IgD-negative memory B cell (primary cell): ENCODE results near the gene PAGR1. TPM values are rescaled to one million over a fixed set of nuclear protein-coding genes. Genes with fewer than 3 reads are reported as not detected.
"Not testable (repeated sequence)": the region's sequence is repeated elsewhere in the genome, so short reads cannot be mapped to it uniquely, and the experiment has no call there.

Experiments
- H3K27ac Mint-ChIP-seq, 3 donors: one replicate each; pipeline ENCODE4 v1.8.0; 2020 to 2022; ENCODE audit warnings: mild to moderate bottlenecking in 3 of 3, mixed read lengths in 3 of 3, moderate library complexity in 1 of 3
- H3K27me3 Mint-ChIP-seq: one replicate; pipeline ENCODE4 v1.8.0; 2021; ENCODE audit warnings: mixed read lengths
- H3K36me3 Mint-ChIP-seq: one replicate; pipeline ENCODE4 v1.8.0; 2020; ENCODE audit warnings: mild to moderate bottlenecking, mixed read lengths
- H3K4me1 Mint-ChIP-seq, 3 donors: one replicate each; pipeline ENCODE4 v1.8.0; 2020 to 2022; ENCODE audit warnings: mixed read lengths in 3 of 3, mild to moderate bottlenecking in 1 of 3
- H3K4me3 Mint-ChIP-seq, 4 donors: one replicate each; pipeline ENCODE4 v1.8.0; 2020 to 2022; ENCODE audit warnings: mild to moderate bottlenecking in 4 of 4, mixed read lengths in 4 of 4, moderate library complexity in 3 of 4
- H3K9me3 Mint-ChIP-seq, 3 donors: one replicate each; pipeline ENCODE4 v1.8.0; 2020 to 2021; ENCODE audit warnings: mixed read lengths in 3 of 3, mild to moderate bottlenecking in 1 of 3
- polyA plus RNA-seq: library from polyadenylated mRNA; unstranded; fragments of 300-500 nt; fragmentation: Illumina TruSeq; gene quantifications from one replicate; pipeline ENCODE4 v1.2.3, GENCODE V29; 2021

Gene PAGR1
- polyA plus RNA-seq, 1 donor from 2014 or later, result 59.6 TPM

DNA sequence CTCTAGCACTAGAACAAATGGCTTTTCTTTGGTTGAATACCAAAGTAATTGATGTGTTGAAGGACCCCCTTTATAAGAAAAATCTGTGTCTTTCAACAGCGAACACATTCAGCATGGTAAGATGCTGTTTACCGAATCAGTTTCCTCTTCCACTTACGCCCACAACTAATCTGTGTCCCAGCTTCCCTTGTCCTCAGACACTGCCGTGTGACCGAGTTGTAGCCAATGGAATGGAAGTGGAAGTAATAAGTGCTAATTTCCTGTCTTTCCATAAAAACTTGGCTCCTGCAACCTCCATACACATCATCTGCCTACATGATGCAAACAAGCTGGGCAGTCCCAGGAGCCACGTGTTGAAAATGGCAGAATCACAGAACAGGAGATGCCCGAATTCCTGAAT is 36.7 kb downstream of the PAGR1 start:
- Mint-ChIP-seq H3K4me3 (no peak overlapping the region), H3K27ac (no peak overlapping the region), H3K9me3 (no peaks in the 10 kb centered on the region), H3K36me3 (peaks cover 4% of the 10 kb centered on the region), H3K27me3 (no peaks in the 10 kb centered on the region), H3K4me1 (no peaks in the 10 kb centered on the region)

DNA sequence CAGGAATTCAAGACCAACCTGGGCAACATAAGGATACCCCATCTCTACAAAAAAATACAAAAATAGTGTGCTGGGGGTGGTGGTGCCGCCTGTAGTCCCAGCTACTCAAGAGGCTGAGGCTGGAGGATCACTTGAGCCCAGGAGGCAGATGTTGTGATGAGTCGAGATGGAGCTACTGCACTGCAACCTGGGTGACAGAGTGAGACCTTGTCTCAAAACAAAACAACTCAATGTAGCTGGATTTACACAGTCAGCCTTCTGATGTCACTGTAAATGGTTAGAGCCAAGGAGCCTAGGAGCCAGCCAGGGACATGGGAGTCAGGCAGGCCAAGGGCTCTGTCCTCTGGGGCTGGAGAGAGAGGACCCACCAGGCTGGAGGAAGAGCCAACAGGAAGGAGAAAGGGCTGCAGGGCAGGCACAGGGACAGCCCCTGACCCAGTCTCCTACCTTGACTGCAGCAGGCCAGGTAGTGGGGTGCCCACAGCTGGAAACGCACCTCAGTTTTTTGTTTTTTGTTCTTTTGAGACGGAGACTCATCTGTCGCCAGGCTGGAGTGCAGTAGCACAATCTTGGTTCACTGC is 38.7 kb downstream of the PAGR1 start:
- peaks cover 0 to 3% (median 0%) of the 10 kb centered on the region in 3 donors for H3K4me1 Mint-ChIP-seq
- no peaks in the 10 kb centered on the region for H3K9me3 Mint-ChIP-seq
- H3K27ac Mint-ChIP-seq, result no peak overlapping the region
- H3K4me3 Mint-ChIP-seq, result peak overlapping the region in 1 of 4 donors; percentile 70
- peaks cover 7% of the 10 kb centered on the region for H3K36me3 Mint-ChIP-seq
- H3K27me3 Mint-ChIP-seq, result no peaks in the 10 kb centered on the region

DNA sequence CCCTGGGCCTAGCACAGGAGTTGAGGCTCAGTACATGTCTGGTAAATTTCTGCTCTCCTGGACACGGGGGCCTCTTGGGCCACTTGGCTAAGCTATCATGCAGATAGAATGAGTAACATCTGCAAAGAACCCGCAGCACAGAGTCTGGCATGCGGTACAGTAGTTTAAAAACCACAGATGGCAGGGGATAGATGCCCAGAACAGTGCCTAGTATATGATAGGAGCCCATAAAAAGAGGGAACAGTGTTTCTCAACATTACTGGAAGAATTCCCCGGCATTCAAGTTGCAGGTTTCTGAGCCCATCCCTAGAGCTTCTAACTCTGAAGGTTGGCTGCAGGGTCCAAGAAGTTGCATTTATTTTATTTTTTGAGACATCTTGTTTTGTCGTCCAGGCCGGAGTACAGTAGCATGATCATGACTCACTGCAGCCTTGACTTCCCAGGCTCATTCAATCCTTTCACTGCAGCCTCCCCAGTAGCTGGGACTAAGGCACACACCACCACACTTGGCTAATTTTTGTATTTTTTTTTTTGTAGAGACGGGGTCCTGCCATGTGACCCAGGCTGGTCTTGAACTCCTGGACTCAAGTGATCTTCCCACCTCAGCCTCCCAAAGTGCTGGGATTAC is 41.3 kb downstream of the PAGR1 start:
- Mint-ChIP-seq H3K4me1 (peaks cover 7 to 9% (median 8%) of the 10 kb centered on the region in 3 donors), H3K36me3 (peaks cover 7% of the 10 kb centered on the region), H3K9me3 (no peaks in the 10 kb centered on the region), H3K27me3 (no peaks in the 10 kb centered on the region), H3K4me3 (peak overlapping the region in 1 of 4 donors; percentile 60), H3K27ac (peak overlapping the region in 1 of 3 donors; percentile 69)

DNA sequence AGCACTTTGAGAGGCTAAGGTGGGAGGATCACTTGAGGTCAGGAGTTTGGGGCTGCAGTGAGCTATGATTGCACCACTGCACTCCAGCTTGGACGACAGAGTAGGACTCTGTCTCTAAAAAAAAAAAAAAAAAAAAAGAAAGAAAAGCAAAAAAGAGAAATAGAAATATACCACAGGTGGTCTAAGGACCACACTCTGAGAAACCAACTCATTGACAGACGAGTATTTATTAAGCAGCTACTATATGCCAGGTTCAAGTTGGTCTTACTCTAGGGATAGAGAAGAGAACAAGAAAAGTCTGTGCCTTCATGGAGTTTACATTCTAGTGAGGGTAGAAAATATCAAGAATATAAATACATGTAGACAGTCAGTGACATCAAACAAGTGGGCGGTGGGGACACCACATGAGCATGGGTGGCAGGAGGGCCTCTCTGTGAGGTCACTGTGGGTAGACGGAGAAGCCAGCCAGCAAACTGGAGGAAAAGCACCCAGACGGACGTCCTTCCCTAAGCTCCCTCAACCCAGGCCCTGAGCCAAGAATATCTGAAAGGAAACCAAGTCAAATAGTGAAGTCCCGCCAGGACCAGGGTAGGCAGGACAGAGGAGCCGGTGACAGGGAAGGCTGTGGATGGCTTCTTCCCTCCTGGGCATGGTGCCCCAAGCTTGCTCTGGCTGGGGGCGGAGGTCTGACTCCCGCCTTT is 42.3 kb downstream of the PAGR1 start:
- H3K27ac Mint-ChIP-seq, result no peak overlapping the region
- peak overlapping the region in 1 of 4 donors; percentile 56 for H3K4me3 Mint-ChIP-seq
- H3K4me1 Mint-ChIP-seq, result peaks cover 7 to 11% (median 10%) of the 10 kb centered on the region in 3 donors
- H3K27me3 Mint-ChIP-seq, result no peaks in the 10 kb centered on the region
- H3K36me3 Mint-ChIP-seq, result peaks cover 7% of the 10 kb centered on the region
- H3K9me3 Mint-ChIP-seq, result no peaks in the 10 kb centered on the region

DNA sequence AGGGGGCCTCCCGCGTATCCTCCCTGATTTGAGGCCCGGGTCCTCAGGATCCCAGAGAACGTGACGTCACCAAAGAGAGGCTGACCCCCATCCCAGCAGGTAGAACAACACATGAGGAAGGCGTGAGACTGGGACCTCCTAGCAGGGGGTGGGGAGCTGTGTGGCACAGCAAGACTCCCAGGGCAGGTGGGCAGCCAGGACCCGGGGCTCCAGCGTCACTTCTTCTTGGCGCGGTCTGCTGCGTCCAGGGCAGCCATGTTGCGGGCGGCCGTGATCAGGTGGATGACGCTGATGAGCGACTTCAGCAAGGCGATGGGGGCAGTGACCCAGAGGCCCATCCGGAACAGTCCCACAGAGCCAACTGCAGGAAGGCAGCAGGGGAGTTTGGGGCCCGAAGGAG is 43.0 kb downstream of the PAGR1 start:
- Mint-ChIP-seq H3K9me3 (no peaks in the 10 kb centered on the region), H3K4me3 (peak overlapping the region in 2 of 4 donors; percentile 10 to 43), H3K27me3 (no peaks in the 10 kb centered on the region), H3K4me1 (peaks cover 9 to 13% (median 12%) of the 10 kb centered on the region in 3 donors), H3K27ac (no peak overlapping the region), H3K36me3 (peaks cover 7% of the 10 kb centered on the region)

DNA sequence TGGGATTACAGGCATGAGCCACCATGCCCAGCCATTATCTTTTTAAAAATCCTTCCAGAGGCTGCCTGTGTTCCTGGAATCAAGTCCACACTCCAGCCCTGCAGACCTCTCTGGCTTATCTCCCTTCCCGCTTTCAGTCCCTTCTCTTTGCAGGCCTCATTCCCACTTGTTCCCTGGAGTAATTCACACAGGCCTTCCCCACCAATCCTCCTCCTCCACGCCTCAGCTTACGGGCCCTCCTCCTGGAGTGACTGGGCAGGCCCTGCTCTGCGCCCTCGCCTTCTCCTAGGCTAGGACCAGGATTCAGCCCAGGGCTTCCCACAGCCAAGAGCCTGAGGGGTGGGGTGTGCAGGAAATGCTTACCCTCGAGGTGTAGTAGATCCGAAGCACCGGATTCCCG is 44.3 kb downstream of the PAGR1 start:
- Mint-ChIP-seq H3K4me3 (peak overlapping the region in 1 of 4 donors; percentile 84), H3K36me3 (peaks cover 7% of the 10 kb centered on the region), H3K4me1 (peaks cover 9 to 13% (median 12%) of the 10 kb centered on the region in 3 donors), H3K27me3 (peaks cover under 1% of the 10 kb centered on the region), H3K9me3 (no peaks in the 10 kb centered on the region), H3K27ac (no peak overlapping the region)

DNA sequence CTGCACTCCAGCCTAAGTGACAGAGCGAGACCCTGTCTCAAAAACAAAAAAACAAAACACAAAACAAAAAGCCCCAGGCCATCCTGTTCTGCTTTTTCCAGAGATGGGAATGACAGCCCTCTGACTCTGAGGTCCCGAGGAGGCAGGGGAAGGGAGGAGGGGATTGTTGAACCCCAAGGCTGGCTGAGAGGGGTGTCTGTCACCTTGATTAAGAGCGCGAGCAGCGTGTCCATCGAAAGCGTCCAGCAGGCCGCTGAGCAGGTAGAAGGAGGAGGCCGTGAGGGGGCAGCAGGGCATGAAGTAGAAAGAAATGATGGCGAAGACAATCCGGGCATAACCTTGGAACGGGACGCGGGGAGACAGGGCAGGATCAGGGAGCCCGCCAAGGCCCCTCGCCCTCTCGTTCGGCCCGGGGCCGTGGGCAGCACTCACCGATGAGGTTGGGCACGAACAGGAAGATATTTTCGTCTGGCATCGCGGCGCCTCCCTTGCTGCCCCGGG is 46.5 kb downstream of the PAGR1 start:
- H3K4me1 Mint-ChIP-seq, result peaks cover 9 to 13% (median 12%) of the 10 kb centered on the region in 3 donors
- peaks cover 3% of the 10 kb centered on the region for H3K27me3 Mint-ChIP-seq
- H3K9me3 Mint-ChIP-seq, result no peaks in the 10 kb centered on the region
- peak overlapping the region; percentile 84 to 98 (median 96) for H3K4me3 Mint-ChIP-seq
- H3K36me3 Mint-ChIP-seq, result peaks cover 3% of the 10 kb centered on the region
- peak overlapping the region in 2 of 3 donors; percentile 23 to 100 for H3K27ac Mint-ChIP-seq

DNA sequence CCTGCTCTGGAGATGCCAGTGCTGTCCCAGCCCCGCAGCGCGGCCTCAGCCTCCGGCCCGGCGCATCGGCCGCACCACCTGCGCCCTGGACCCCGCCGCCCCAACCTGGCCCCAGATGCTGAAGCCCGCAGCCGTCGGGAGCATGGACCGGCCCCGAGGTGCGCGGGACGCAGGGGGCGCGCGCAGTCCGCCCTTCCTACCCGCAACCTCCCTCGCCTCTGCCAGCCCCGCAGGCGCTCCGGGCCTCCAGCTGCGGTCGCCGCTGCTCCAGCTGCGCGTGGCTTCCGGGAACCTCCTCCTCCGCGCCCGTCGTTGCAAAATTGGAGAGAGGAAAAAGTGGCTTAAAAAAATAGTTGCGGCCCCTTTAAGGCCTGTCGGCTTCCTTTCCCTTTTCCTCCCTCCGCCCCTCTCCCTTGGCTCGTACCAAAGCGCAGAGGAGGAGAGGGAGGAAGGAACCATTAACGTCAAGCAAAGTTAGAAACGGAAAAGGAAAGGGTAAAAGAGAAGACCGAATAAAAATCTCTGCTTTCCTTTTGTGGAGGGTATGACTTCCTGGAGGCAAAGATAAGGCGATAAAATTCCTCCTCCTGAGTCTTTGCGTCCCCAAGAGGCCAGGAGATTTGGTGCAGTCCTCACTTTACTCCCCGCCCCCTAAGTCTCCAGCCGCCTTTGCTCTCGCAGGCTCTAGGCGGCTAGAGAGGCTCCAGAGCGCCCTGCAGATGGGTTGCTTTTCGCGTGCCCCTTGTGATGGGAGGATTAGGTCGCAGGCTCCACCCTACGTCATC is 47.1 kb downstream of the PAGR1 start, which contains the start of gene CDIPT:
Gene CDIPT (minus strand): TSS at position 343 of the 785 bp plus-strand sequence. CDS start 369 bp downstream, outside the sequence.
- H3K4me3 Mint-ChIP-seq, result peak within 1 kb of the TSS; percentile 84 to 98 (median 96)
- peaks cover 9 to 13% (median 12%) of the 10 kb centered on the region in 3 donors for H3K4me1 Mint-ChIP-seq
- no peaks in the 10 kb centered on the region for H3K9me3 Mint-ChIP-seq
- H3K27ac Mint-ChIP-seq, result peak within 1 kb of the TSS; percentile 85 to 100 (median 98)
- H3K27me3 Mint-ChIP-seq, result peaks cover 3% of the 10 kb centered on the region
- peaks cover 3% of the 10 kb centered on the region for H3K36me3 Mint-ChIP-seq

DNA sequence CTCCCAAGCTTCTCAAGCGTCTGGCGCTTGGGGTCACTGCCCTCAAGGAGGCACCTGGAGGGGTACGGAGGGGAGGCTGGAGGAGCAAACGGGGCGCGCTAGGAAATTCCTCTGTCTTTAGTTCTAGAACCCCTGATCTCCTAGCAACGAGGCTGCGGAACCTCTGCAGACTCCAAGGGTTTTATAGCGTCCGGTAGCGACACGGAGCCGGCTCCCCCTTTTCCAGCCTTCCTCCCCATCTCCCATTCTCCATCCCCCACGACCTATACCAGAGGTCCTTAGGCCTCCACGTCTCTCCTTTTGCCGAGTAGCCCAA is 47.7 kb downstream of the PAGR1 start:
- Mint-ChIP-seq H3K4me1 (peaks cover 6 to 13% (median 12%) of the 10 kb centered on the region in 3 donors), H3K27ac (peak overlapping the region; percentile 85 to 100 (median 98)), H3K27me3 (peaks cover 3% of the 10 kb centered on the region), H3K36me3 (no peaks in the 10 kb centered on the region), H3K9me3 (no peaks in the 10 kb centered on the region), H3K4me3 (peak overlapping the region in 3 of 4 donors; percentile 84 to 98 (median 97))

DNA sequence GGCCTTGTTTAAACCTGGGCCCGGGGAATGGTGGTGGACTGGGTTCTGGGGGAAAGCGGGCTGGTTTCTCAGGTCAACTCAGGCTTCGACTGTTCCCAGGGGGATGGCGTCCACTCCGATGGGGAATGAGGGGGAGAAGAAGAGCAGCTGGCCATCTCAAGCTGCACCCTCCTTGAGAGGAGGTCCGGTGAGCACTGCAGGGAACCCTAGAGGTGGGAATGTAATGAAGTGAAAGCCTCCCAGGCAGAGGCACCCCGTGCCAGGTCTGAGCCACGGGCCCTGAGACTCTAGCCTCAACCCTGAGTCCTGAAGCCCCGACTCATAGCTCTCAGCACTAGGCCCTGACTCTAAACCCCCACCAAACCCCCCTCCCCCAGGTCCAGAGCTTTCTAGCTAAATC is 48.3 kb downstream of the PAGR1 start:
- Mint-ChIP-seq H3K4me3 (no peak overlapping the region), H3K4me1 (peaks cover 6 to 13% (median 12%) of the 10 kb centered on the region in 3 donors), H3K9me3 (no peaks in the 10 kb centered on the region), H3K36me3 (no peaks in the 10 kb centered on the region), H3K27me3 (peaks cover 4% of the 10 kb centered on the region), H3K27ac (no peak overlapping the region)

DNA sequence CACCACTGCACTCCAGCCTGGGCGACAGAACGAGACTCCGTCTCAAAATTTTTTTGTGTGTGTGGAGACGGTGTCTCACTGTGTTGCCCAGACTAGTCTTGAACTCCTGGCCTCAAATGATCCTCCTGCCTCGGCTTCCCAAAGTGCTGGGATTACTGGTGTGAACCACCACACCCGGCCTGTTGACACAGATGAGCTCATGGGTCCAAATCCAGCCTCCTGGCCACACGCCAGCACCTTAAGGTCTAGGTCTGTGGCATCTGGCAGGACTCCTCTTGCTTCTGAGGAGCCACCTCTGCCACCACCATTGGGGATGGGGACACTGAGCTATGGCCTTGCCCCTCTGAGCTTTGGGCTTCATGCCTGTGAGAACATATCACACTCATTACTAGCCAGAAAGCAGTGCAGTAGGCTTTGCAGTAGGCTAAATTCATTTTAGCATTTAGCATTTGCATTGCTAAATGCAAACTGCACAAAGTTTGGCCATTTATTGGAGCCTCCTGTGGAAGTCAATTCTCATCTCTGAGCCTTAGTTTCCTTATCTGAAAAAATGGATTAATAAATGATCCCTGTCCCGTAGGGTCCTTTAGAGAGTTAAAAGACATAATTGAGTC is 52.6 kb downstream of the PAGR1 start:
- Mint-ChIP-seq H3K4me3 (no peak overlapping the region), H3K4me1 (peaks cover under 1 to 2% (median under 1%) of the 10 kb centered on the region in 3 donors), H3K9me3 (peaks cover 0 to 1% (median 0%) of the 10 kb centered on the region in 3 donors), H3K36me3 (no peaks in the 10 kb centered on the region), H3K27me3 (peaks cover 4% of the 10 kb centered on the region), H3K27ac (peak overlapping the region in 1 of 3 donors; percentile 10)

DNA sequence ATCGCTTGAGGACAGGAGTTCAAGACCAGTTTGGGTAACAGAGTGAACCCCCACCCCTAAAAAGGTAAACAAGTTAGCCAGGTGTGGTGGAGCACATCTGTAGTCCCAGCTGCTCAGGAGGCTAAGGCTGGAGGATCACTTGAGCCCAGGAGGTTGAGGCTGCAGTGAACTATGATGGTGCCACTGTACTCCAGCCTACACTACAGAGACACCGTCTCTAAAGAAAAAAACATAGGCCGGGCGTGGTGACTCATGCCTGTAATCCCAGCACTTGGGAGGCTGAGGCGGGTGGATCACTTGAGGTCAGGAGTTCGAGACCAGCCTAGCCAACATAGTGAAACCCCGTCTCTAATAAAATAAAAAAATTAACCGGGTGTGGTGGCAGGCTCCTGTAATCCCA is 53.1 kb downstream of the PAGR1 start:
- not testable (repeated sequence) for H3K27me3 Mint-ChIP-seq, H3K4me1 Mint-ChIP-seq

More for the DNA sequence above, 53.1 kb downstream of the PAGR1 start:
- H3K9me3 Mint-ChIP-seq, H3K4me3 Mint-ChIP-seq, H3K36me3 Mint-ChIP-seq: not testable (repeated sequence)
- H3K27ac Mint-ChIP-seq, result peak overlapping the region in 1 of 3 donors; percentile 10
